NCI-H1436 treated with DMSO at 0.1 percent for 48 hours (cell line): ENCODE measurements around the gene SPG7.

Experiments used
- DNase-seq: peaks from one replicate; lab custom pipeline; 2025; lab: John Stamatoyannopoulos, UW

The SPG7 gene

DNA sequence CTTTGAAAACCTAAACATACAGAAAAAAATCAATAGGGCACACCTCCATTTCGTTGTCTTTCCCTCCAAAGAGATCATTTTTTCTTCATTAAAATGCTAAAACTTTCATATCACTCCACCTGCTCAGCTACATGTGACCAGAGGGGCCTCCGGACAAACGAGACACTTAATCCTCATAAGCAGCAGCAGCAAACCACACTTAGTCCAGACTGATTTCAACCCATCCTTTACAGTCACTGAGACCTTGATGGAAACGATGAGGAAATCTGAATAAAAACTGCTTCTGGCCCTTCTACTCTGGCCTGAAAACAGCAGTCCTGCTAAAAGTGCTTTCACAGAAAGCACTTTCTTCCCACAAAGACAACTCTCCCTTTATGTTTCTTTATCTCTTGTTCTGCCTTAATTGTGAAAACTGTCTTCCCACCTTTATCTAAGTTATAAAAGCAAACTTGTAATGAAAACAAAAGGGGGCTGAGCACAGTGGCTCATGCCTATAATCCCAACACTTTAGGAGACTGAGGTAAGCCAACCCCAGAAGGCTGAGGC lies 22.4 kb upstream of the SPG7 start:
- DNase-seq, result no peak

DNA sequence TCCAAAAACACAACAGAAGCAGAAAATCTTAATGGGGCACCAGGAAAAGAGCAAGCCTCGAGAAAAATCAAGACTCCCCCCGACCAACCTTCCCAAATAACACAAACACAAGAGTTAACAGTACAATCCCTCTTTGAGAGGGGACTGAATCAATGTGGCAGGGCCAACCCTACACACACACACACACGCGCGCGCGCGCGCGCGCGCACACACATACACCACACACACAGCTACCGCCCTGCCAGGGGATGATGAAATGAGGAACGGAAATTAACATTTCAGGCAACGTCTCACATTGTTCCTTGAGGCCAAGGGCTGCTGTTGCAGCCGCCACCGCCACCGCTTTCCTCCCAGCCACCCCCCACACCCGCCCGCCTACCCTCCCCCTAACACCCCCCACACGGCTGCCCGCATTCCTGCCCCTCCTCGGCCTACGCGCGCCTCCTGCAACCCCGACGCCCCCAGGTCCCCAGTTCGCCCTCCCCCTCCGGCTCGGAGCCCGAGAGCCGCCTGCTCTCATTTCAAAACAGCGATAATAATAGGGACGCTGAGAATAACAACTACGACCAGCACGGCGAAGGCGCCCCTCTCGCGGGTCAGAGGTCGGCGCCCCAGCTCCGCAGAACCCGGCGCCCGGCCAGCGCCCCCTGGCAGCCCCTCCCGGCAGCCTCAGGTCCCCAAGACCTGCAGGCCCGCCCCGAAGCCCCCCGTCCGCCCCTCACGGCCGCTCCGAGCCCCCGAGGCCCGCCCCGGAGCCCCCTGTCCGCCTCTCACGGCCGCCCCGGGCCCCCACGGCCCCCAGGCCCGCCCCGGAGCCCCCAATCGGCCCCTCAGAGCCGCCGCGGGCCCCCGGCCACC lies 18.9 kb upstream of the SPG7 start:
- no peak for DNase-seq

DNA sequence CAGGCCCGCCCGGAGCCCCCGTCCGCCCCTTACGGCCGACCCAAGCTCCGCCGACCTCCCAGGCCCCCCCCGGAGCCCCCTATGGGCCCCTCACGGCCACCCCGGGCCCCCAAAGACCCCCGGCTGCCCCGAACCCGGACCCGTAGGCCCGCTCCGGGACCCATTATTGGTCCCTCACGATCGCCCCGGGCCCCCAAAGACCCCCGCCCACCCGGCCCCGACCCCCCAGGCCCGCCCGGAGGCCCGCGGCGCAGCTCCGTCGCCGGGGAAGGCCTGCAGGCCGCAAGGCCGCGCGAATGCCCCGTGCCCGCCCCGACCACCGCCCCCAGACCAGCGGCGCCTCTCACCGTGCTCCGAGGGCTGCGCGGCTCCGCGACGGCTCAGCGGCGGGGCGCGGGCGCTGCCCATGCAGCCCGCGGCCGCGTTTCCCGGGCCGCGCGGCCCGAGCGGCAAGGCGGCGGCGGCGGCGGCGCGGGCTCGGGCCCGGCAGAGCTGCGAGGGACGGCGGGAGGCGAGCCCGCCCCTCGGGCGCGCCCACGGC lies 18.2 kb upstream of the SPG7 start:
- no peak for DNase-seq

DNA sequence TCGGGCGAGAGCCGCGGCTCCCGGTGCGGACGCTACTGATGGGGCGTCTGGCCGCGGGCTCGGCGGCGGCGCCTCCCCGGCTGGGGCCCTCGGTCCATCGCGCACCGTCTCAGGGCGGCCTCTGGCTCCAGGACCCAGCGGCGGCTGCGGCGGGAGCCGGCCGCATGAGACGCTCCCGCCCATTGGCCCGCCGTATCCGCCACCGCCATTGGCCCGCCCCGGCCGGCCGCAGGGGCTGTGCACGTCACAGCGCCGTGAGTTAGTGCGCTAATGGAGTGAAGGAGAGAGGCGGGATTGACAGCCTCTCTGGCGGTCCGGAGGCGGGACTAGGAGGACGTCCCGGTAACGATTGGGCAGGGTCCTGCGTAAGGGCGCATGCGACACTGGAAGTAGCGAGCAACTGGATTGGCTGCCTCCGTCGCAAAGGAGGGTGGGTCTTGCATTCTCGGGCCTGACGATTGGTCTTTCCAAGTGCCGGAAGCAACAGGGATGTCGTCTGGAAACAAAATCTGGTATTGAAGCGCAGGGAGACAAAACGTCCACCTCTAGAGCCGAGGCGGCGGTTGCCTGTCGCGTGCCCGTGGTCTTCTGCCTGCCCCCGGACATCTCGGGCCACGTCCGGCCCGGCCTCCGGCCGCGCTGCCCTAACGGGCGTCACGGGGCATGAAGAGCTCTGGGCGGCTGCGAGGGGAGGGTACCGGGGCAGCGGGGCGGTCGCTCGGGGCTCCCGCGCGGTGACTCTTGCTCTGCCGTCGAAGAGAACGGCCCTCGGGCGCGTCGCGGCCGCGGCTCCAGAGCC lies 17.6 kb upstream of the SPG7 start, which contains the start of gene ANKRD11:
TSS of gene ANKRD11 (minus strand) at position 123 of the 799 bp plus-strand sequence. CDS start 173,542 bp downstream, outside the sequence.
- DNase-seq, result peak; percentile 98

DNA sequence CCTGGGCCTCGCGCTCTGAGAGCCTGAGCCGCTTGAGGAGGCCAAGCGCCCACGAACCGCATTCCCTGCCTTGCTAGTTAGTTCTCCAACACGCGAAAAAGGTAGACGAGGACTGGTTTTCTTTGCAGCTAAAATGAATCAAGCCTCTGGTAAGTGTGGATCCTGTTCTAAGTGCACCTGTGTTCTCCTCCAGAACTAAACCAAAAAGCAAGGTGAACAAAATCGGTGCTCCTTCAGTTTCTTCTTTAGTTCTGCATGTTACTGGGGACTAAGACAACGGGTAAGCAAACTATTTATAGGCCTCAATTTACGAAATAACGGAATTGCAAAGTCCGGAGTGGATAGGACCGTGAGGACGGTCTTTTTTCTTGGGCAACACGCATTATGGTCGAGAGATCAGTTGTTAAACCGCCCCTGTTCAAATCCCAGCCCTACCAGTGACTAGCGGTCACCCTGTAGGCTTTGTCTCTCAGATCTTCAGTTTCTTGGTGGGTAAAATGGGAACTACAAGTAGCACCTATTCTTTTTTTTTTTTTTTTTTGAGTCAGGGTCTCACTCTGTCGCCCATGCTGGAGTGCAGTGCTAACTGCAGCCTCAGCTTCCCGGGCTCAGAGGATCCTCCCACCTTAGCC lies 16.8 kb upstream of the SPG7 start:
- no peak for DNase-seq

DNA sequence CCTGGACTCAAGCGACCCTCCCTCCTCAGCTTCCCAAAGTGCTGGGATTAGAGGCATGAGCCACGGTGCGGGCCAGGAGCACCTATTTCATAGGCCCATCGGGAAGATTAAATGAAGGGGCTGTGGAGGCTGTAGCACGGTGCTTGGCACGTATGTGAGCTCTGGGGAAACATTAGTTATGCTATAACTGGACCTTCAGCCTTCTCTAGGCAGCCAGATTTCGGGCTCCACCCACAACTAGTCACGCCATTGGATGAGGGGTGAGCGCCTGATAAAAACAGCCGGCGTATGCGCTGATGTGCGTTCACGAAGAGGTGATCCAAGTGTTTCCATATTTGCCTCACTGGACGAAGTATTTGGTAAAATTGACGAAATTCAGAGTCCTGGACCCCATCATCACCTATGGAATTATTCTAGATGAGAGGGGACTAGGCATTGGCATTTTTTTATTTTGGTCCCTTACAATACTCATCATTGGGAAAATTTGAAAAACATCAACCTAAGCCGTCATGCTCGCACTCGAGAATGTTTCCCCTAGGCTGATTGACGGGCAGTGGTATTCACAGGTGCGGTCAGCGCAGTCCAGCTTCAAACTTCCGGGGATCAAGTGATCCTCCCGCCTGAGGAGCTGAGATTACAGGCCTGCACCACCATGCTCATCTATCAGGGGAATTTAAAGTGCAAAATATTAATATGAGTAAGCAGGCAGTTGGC lies 16.1 kb upstream of the SPG7 start:
- no peak for DNase-seq

DNA sequence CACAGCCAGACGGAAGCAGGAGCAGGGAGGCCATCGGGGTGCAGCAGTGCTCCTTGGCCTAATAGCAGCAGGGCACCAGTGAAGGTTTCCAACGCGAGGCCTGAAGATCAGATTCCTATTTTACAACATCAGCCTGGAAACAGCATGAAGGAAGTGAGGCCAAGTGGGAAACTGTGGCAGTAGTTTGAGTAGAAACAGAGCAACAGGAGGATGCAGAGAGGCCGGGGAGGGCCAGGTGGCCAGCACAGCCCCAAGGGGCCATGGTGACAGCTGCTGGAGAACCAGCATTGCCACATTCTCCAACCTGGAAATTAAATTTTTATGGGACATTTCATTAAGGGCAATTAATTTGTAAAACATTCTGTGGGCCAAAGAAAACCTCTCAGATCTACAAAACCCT lies 14.4 kb upstream of the SPG7 start:
- DNase-seq, result no peak

DNA sequence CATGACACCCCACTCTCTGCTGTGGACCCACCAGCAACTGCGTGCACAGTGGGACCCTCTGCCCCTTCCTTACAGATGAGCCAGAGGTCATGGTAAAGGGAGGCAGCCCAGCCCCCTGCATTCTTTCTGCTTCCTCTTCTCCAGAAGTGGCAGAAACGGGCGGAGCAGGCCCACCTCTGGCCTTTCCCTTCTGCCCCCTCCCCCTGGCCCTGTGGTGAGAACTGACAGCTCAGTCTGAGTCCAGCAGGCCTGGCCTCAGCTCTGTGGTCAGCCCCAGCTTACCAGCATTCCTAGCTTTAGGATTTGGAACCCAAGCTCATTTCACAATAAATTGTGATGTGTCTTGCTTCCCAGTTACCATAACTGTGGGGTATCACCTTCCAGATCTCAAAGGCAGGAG lies 13.1 kb upstream of the SPG7 start:
- DNase-seq, result no peak

DNA sequence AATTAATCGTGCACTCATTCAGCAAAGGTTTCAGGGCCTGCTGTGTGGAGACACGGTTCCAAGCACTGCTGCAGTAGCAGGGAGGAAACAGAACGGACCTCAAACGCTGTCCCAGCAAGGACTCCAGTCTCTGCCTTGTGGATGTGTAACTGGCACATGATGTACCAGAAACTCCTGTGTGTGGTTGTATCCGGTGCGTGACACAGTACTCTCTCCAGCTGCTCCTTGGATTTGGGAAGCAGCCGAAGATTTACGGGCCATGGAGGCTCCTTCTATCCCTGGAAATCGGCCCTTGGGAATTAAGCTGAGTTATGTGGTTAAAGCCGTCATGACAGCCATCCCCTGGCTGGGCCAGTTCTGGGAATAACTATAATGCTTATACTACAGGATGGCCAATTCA lies 9.4 kb upstream of the SPG7 start:
- DNase-seq, result no peak

DNA sequence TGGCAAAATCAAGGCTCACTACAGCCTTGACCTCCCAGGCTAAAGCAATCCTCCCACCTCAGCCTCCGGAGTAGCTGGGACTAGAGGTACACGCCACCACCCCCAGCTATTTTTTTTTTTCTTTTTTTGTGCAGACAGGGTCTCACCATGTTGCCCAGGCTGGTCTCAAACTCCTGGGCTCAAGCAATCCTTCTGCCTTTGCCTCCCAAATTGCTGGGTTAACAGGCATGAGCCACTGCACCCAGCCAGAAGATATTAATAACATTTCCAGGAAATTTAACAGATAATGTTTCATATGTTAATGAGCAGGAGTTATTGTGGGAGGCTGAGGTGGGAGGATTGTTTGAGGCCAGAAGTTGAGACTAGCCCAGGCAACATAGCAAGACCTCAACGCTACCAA lies 8.4 kb upstream of the SPG7 start:
- DNase-seq, result no peak

DNA sequence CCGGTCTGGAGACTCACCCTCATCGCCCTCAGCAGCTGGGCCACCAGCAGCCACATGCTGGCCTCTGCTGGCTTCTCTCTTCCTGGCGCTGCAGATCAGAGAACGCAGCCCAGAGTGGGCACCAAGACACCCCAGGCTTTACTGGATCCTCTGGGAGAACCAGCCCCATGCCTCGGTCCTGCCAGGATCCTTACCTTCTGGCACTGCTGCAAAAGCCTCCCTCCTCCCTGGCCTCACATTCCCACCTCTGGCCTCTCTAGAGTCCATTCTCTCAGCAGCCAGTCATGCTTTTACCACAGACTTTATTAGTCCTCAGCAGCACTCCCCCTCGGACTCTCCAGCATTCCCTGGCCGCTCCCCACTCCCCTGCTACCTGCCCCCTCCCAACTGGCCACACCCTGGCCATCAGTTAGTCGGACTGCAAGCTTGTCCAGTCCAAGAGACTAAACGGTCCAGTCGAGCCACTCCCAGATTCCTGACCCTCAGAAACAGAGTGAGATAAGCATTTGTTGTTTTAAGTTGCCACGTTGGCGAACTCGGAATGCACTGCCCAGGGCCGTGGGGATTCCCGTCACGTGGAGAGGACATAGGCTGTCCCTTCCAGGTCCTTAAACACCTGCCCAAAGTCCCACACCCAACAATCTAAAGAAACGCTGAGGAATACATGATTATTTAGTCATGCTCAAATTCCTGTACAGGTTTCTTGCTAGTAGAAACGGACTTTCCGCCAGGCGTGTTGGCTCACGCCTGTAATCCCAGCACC lies 5.9 kb upstream of the SPG7 start:
- DNase-seq, result no peak

DNA sequence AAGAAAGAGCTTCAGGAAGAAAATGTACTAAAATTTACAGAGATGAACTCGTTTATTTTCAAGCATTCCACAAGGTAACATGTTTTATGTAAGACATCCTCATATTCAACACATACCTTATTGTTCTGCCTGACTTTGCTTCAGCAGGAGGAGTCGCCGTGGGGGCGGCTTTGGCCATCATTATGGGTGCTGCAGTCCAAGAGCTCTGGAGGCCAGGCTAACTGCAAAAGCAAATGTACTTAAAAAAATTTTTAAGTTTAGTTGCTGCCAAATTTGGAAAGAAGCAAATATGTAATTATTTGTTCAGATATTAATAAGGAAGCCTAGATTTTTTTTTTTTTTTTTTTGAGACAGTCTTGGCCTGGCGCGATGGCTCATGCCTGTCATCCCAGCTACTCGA lies 4.1 kb upstream of the SPG7 start:
- no peak for DNase-seq

DNA sequence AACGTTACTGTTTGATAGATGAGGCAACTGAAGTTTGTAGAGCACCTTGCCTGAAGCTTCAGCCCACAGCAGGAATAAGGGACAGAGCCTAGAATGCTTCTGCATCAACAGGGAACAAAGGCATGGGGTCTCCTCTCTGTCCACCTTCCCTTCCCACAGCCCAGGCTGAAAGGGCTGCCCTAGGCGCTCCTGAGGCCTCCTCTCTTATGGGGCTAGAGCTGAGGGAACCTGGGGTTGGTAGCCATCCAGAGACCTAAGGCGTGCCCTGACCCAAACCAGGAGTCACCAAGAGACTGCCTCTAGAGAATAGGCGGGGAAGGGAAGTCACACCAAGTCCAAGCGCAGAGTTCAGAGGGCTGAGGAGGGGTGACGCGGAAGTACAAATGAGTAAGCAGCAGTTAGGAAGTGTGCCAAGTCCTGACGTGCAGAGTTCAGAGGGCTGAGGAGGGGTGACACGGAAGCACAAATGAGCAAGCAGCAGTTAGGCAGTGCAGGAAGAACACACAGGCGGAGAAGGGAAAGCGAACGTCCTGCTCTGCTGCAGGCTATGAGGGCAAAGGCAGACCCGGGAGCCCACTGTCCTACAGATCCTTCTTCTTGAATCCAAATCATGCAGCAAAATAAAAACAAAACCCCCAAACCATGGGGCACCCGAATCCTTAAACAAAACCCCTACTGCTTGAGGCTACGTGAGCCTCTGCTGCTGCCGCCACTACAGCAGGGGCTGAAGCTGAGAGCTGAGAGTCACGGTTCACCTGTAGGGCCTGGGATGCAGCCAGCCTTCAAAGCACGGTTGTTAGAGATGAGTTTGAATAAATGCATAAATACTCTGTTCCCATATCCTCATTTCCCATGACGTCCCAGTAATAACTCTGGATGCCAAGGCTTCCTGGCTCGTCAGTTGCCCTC lies 2.7 kb upstream of the SPG7 start:
- DNase-seq, result no peak

DNA sequence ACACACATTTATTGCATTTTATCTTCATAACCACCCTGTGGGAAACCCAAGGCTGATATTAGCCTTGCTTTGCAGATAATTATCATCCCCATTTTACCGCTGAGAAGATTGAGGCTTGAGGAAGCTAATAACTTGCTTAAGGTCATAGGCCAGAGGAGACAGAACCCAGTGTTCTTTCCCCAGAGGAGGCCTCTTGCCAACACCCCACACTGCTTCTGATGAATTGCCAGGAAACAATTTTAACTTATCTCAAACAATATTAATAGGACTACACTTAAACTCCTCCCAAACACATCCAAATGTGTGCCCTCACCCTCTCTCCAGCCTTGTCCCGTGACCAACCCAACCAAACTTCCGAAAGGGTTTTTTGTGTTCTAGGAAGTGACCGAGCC lies 2.1 kb upstream of the SPG7 start:
- DNase-seq, result no peak

DNA sequence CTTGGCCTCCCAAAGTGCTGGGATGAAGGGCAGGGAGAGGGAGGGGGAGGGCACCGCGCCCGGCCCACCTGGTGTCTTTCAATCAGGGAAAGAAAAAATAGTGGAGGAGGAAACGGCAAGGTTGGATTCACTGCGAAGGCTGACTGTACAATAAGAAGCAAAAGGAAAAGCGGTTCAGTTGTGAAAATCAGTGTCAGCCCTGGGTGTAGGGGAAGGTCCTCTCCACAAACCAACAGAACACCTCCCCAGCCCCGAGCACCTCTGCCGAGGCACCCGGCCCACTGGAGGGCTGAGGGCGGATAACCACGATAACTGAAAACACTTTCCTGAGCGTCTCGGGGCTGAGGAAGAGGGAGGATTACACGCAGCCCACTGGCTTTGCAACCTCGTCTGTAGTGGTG lies 1.4 kb upstream of the SPG7 start:
- DNase-seq, result no peak

DNA sequence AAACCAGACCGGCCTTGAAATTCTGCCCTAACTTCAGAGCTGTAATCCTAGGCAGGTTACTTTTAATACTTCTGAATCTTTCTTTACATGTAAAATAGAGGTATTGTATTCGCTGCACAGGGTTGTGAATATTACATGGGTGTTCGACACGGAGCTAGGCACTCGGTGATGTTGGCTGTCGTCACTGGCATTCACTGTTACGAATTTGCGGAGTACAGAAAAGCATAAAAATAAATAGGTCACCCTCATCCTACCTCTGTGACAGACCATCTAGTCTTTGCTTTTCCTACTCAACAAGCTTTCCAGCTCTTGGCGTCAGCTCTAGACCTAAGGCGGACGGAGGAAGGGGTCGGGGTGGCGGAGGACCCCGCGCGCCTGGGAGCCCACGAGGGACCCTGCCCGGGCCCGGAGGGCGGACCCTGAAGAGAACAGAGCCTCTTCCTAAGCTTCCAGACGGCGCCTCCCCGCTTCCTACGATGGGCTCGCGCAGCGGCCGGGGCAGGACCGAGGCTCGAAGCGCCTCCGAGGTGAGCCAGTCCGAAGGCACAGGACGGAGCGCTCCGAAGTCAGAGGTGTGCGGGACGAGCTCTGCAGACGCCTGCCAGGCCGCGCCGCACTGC lies 879 bp upstream of the SPG7 start:
- DNase-seq, result no peak

DNA sequence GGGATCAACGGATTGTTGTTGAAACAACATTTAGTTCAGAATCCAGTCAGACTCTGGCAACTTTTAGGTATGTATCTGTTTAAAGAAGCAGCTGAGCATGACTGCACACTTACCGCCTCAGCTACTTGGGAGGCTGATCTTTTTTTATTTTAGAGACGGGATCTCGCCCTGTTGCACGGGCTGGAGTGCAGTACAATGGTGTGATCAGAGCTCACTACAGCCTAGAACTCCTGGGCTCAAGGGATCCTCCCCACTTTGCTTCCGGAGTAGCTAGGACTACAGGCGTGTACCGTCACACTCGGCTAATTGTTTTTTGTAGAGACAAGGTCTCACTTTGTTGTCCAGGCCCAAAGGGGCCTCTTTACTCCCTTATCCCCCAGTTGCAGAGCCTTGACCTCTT lies 2.3 kb downstream of the SPG7 start:
- DNase-seq, result no peak

DNA sequence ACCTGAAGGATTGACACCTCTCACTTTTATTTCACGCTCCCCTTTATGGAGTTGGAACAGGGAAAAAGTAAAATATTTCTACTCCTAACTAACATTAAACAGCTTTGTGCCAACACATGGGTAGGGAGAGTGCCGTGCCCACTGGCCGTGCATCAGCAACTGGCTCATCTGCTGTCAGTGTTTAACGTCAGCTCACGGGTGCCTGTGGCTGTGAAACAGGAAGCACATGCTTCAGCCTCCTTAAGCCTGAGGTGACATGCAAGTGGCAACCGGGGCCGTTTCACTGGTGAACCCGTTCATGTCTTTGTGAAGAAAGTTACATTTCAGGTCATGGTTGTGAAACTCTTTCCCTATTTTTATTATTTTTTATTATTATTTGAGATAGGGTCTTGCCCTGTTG lies 3.2 kb downstream of the SPG7 start:
- no peak for DNase-seq

DNA sequence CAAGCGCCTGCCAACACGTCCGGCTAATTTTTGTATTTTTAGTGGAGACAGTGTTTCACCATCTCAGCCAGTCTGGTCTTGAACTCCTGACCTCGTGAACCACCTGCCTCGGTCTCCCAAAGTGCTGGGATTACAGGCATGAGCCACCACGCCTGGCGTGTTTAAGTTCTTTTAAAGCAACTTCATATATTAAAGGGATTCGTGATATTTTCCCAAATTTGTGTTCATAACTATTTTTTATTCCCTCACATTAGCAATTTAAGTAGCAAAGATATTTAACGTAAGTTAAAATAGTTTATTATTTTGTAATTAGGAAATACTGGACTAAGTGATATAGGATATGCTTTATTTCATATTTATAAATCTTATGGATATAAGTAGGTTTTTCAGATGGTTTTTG lies 4.2 kb downstream of the SPG7 start:
- DNase-seq, result no peak
